Endometrial microvascular endothelial cells (primary cell): ENCODE data around the gene CELF4. TPM values are rescaled to one million over a fixed set of nuclear protein-coding genes. Genes with fewer than 3 reads are reported as not detected.

Experiments used
- in situ Hi-C: cut with HindIII; loops from 2 replicates; pipeline ENCODE4 v1.10.0; 2017; ENCODE audit warnings: low sequenced_read_pairs, low pct_unique_long_range_greater_than_20kb; ENCODE audit errors: inconsistent ontology term
- total RNA-seq: library from RNA; depleted of rRNA; stranded (reverse); fragments of >200 nt; gene quantifications from one replicate; pipeline ENCODE4 v1.2.3, GENCODE V29; 2015; ENCODE audit errors: inconsistent ontology term

The CELF4 gene
- total RNA-seq, 1 donor from 2014 or later: not detected

DNA sequence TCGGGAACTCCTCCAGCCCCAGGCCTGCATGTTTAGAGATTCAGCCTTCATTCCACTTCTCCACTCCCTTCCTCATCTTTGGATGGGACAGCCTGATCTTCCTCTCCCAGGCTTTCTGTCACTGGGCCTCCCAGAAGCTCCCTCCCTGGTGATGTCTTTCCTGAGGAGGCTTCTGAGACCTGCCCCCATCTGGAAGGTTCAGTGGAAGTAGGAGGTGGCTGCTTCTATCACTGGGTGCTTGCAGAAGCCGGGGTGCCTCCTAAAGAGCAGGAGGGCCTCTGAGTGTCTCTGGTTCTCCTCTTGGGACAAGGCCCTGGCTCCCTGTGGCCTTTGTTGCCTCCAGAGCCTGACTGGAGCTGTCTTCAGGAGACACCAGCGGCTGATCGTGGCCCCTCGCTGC, 108.7 kb downstream of the CELF4 start:
- in situ Hi-C loops: no loop called here

DNA sequence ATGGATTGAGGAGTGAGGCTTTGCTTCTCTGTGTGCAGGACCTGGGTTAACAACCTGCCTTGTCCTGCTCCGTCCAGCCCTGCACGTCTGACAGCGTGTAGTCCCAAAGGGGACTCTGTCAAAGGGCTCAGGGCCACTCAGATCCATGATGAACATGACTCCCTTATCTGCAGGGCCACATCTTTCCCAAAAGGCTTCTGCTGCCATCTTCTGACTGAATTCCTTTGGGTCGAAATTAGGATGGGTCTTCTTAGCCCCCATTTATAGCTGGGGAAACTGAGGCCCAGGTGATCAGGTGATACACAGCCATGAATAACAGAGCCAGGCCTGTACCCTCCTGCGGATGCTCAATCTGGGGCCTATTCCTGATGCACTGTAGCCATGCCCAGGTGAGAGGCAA, 109.2 kb downstream of the CELF4 start:
- in situ Hi-C loops: no loop called here

DNA sequence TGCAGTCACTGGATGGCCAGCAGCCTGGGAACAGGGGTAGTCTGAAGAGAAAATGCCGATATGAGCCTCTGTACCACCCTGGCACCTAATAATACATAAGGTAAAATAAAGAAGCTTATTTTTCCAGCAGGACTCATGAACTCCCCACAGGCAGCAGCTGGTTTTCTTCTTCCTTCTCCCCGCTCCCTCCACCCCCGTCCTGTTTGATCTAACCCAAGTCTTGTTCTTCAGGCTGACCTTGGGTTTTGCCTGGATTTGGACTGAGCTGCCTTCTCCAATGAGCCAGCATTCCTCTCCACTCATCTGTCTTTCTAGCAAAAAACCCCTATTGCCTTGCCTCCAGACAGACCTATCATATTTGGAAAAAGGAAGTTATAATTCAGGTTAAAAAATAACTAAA, 111.8 kb downstream of the CELF4 start:
- in situ Hi-C loops: no loop called here

GRCh38 chr18:37452682-37453385, 112.8 kb downstream of the CELF4 start:
- in situ Hi-C loops: no loop called here

DNA sequence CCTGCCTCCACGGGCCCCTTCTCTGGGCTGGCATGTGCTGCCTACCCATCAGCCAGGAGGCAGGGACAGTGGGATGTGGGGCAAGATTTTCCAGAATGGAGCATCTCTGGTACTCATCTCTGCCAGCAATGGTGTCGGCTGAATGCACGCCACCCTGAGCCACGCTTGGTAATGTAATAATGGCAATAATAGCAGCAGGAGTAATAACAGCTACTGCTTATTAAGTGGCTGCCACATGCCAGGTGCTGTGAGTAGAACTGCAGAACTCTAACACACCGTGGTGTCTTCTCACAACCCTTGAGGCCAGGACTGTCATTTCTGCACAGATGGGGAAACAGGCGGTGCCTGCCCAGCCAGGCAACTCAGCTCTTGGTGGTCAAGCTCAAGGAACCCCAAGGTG, 113.6 kb downstream of the CELF4 start:
- in situ Hi-C loops: no loop called here

DNA sequence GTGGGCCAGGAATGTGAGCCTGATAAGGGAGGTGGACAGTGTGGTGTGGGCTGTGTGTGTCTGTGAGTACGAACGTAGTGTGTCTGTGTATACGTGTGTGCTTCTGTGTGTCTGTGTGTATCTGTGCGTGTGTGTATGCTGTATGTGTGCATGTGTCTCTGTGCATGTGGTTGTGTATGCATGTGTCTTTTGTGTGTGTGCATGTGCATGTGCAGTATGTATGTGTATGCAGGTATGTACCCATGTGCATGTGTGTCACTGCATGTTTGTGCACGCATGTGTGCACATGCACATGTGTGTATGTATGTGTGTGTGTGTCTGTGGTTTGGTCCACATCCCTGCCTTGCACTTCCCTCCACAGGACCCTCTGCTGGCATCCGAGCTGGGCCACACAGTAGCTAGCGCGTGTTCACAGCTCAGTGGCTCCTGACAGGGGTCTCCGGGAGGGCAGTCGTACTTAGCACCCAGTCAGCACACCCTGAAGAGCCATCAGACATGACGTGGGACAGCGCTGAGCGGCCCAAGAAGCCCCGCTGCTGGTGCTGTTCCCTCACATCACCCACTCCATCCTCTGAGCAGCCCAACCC, 114.3 kb downstream of the CELF4 start:
- in situ Hi-C loops: no loop called here

- in situ Hi-C loops: no loop called here
These were observed 115.0 kb downstream of the CELF4 start for GRCh38 chr18:37450434-37451132.

DNA sequence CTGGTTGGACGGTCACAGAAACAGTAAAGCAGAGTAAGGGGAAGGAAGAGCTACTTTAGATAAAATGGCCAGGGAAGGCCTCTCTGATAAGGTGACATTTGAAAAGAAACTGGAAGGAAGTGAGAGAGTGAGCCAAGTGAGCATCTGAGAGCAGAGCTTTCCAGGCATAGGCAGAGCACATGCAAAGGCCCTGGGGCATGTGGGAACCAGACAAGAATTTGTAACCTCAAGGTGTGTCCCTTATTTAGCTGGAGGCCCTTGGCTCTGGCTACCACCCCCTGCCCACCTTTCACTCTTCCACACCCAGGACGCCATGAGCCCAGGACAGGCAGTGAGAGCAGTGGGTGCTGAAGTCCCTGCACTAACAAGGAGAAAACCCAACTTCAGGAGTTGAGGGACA, 116.0 kb downstream of the CELF4 start:
- in situ Hi-C loops: no loop called here

DNA sequence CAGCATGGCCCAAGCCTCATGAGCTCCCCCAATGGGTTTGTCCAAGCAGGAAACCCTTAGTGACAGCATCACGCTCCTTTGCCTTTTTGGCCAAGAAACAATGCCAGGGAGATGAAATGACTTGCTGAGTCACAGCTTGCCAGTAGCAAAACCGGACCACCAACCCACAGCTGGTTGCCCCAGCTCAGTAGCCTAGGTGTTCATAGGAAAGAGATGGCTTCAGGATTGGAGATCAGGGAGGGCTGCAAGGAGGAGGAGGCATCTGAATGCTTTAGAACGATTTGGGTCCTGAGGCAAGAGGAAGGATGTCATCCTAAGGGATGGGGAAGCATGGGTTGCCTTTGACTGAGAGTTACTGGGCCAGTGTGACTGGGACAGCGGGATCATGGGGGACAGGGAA, 116.7 kb downstream of the CELF4 start:
- in situ Hi-C loops: no loop called here

GRCh38 chr18:37447962-37448888, 117.4 kb downstream of the CELF4 start:
- in situ Hi-C loops: no loop called here

- in situ Hi-C loops: no loop called here
These were observed 119.8 kb downstream of the CELF4 start for GRCh38 chr18:37445836-37446235.

DNA sequence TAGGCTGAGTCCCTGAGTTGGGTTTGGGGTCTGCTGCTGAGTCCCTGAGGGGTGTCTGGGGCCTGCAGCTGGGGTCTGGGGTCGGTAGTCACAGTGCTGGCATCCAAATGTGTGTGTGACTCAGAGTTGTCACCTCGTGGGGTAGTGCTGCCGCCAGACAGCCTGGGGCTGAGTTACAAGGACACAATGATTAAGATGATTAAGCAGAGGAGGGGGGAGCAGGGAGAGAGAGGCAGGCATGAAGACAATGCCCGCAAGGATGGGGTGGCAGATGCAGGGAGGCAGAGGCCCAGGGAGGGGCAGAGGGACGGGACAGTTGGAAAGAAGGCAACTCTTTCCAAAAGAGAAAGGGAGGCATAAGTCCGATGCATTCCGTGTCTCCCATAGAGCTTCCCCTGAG, 120.2 kb downstream of the CELF4 start:
- in situ Hi-C loops: no loop called here

GRCh38 chr18:37443325-37444055, 122.1 kb downstream of the CELF4 start:
- in situ Hi-C loops: no loop called here

GRCh38 chr18:37442477-37442876, 123.1 kb downstream of the CELF4 start:
- in situ Hi-C loops: no loop called here

DNA sequence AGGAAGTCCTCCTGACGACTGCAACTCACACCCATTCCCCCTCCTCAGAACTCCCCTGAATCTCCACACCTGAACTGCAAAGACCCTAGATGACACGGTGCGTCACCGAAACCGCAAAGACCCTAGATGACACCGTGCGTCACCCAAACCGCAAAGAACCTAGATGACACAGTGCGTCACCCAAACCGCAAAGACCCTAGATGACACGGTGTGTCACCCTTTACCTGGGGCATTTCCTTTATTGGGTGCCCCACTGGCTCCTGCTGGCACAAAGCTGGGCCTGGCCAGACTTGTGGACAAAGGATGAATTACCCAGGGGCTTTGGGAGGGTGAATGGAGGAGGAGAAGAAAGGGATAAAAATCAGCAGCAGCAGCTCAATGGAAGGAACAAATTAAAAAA, 123.8 kb downstream of the CELF4 start:
- in situ Hi-C loops: no loop called here

- in situ Hi-C loops: no loop called here
These were observed 125.4 kb downstream of the CELF4 start for GRCh38 chr18:37440206-37440605.

GRCh38 chr18:37438417-37439180, 127.0 kb downstream of the CELF4 start:
- in situ Hi-C loops: no loop called here

GRCh38 chr18:37435996-37436395, 129.6 kb downstream of the CELF4 start:
- in situ Hi-C loops: no loop called here
